Neural cell (in vitro differentiated cells): Measurements from ENCODE around the gene PKHD1. TPM values are rescaled to one million over a fixed set of nuclear protein-coding genes. Genes with fewer than 3 reads are reported as not detected.

ENCODE experiments used
- H2AFZ ChIP-seq: fragments of 200-600, 300-800 bp; sonication (generic), shearing (Covaris generic); 2 replicates; pipeline ENCODE4 v1.6.0; 2014; ENCODE audit warnings: low read depth, mild to moderate bottlenecking, antibody characterized with exemption, low read length, moderate library complexity
- H3F3A ChIP-seq: fragments of 200-600 bp; shearing (Covaris generic); 2 replicates; pipeline ENCODE4 v1.6.1; 2016; ENCODE audit warnings: mild to moderate bottlenecking, moderate library complexity, mixed read lengths, antibody characterized with exemption, low read length; ENCODE audit not compliant: insufficient read depth, poor library complexity, severe bottlenecking
- H3K27ac ChIP-seq: fragments of 200-600, 300-800 bp; sonication (generic), shearing (Covaris generic); 2 replicates; pipeline ENCODE4 v1.5.1; 2014; ENCODE audit warnings: mild to moderate bottlenecking, low read length, moderate library complexity
- H3K27me3 ChIP-seq: fragments of 300-800, 200-600 bp; sonication (generic), shearing (Covaris generic); 2 replicates; pipeline ENCODE4 v1.6.0; 2014; ENCODE audit warnings: mild to moderate bottlenecking, low read depth, low read length, moderate library complexity; ENCODE audit not compliant: insufficient read depth
- H3K36me3 ChIP-seq: fragments of 300-800, 200-600 bp; sonication (generic), shearing (Covaris generic); 2 replicates; pipeline ENCODE4 v1.5.1; 2014; ENCODE audit warnings: mild to moderate bottlenecking, antibody characterized with exemption, low read length, moderate library complexity; ENCODE audit not compliant: insufficient read depth
- H3K4me2 ChIP-seq: fragments of 300-800, 200-600 bp; sonication (generic), shearing (Covaris generic); 2 replicates; pipeline ENCODE4 v1.6.0; 2014; ENCODE audit warnings: mild to moderate bottlenecking, low read length
- H3K4me3 ChIP-seq: fragments of 300-800, 200-600 bp; sonication (generic), shearing (Covaris generic); 2 replicates; pipeline ENCODE4 v1.5.1; 2014; ENCODE audit warnings: mild to moderate bottlenecking, low read length, moderate library complexity
- H3K79me2 ChIP-seq: fragments of 200-600 bp; shearing (Covaris generic); replicated peaks from 2 replicates; pipeline ENCODE4 v1.6.0; 2014; ENCODE audit warnings: mild to moderate bottlenecking, low read length, moderate library complexity; ENCODE audit not compliant: insufficient read depth
- H3K9ac ChIP-seq: fragments of 300-800, 200-600 bp; sonication (generic), shearing (Covaris generic); 2 replicates; pipeline ENCODE4 v1.6.1; 2016; ENCODE audit warnings: mild to moderate bottlenecking, low read length, mixed read lengths
- H3K9me2 ChIP-seq: fragments of 200-600 bp; shearing (Covaris generic); 2 replicates; pipeline ENCODE4 v1.6.1; 2016; ENCODE audit warnings: mild to moderate bottlenecking, low read length, mixed read lengths; ENCODE audit not compliant: insufficient read depth
- H3K9me3 ChIP-seq: fragments of 200-600, 300-800 bp; sonication (generic), shearing (Covaris generic); 2 replicates; pipeline ENCODE4 v1.6.1; 2016; ENCODE audit warnings: mild to moderate bottlenecking, mixed run types, low read length, moderate library complexity, mixed read lengths
- H4K20me1 ChIP-seq: fragments of 200-600 bp; shearing (Covaris generic); 2 replicates; pipeline ENCODE4 v1.6.1; 2016; ENCODE audit warnings: mild to moderate bottlenecking, mixed run types; ENCODE audit not compliant: insufficient read depth
- CTCF ChIP-seq: fragments of 450-650 bp; IDR thresholded peaks from 2 replicates; pipeline ENCODE4 v1.5.1; 2014; ENCODE audit warnings: antibody characterized with exemption, mild to moderate bottlenecking, moderate library complexity; ENCODE audit not compliant: poor library complexity, severe bottlenecking
- EP300 ChIP-seq: fragments of 450-650 bp; conservative IDR thresholded peaks from 2 replicates; pipeline ENCODE4 v1.6.1; 2014; ENCODE audit warnings: antibody characterized with exemption, mild to moderate bottlenecking, moderate library complexity; ENCODE audit not compliant: poor library complexity, severe bottlenecking
- EZH2 ChIP-seq: fragments of 200-600, 300-800 bp; shearing (Covaris generic), sonication (generic); IDR thresholded peaks from 2 replicates; pipeline ENCODE4 v1.6.1; 2014; ENCODE audit warnings: antibody characterized with exemption, low read length, borderline replicate concordance, mild to moderate bottlenecking; ENCODE audit not compliant: insufficient read depth, poor library complexity, severe bottlenecking
- MXI1 ChIP-seq: fragments of 450-650 bp; conservative IDR thresholded peaks from 2 replicates; pipeline ENCODE4 v1.6.1; 2014; ENCODE audit warnings: antibody characterized with exemption, mild to moderate bottlenecking; ENCODE audit not compliant: poor library complexity, severe bottlenecking
- POLR2AphosphoS5 ChIP-seq: IDR thresholded peaks from 2 replicates; pipeline ENCODE4 v1.6.1; 2012
- RAD21 ChIP-seq: fragments of 450-650 bp; conservative IDR thresholded peaks from 2 replicates; pipeline ENCODE4 v1.6.1; 2014; ENCODE audit warnings: antibody characterized with exemption, mild to moderate bottlenecking, moderate library complexity
- REST ChIP-seq: IDR thresholded peaks from 2 replicates; pipeline ENCODE4 v1.6.1; 2012; ENCODE audit warnings: borderline replicate concordance
- SMC3 ChIP-seq: fragments of 450-650 bp; conservative IDR thresholded peaks from 2 replicates; pipeline ENCODE4 v1.6.1; 2014; ENCODE audit warnings: antibody characterized with exemption, mild to moderate bottlenecking, moderate library complexity; ENCODE audit not compliant: poor library complexity
- TAF1 ChIP-seq: IDR thresholded peaks from 2 replicates; pipeline ENCODE4 v1.6.1; 2012; ENCODE audit warnings: low read depth
- polyA plus RNA-seq: library from polyadenylated mRNA; depleted of rRNA; stranded (reverse); fragments of >200 nt; gene quantifications from 2 replicates; pipeline ENCODE4 v1.2.3, GENCODE V29; 2014

PKHD1 gene
- polyA plus RNA-seq, 1 donor from 2014 or later: not detected

GRCh38 chr6:51965222-51965801 lies 122.1 kb downstream of the PKHD1 start:
- H3K4me2 ChIP-seq: no peak overlapping the region
- H3K27ac ChIP-seq: no peak overlapping the region
- no peaks in the 10 kb centered on the region for H3K9me3 ChIP-seq
- H3K79me2 ChIP-seq: no peaks in the 10 kb centered on the region
- H4K20me1 ChIP-seq: no peaks in the 10 kb centered on the region
- H3K27me3 ChIP-seq: peaks cover 3% of the 10 kb centered on the region
- H3K9me2 ChIP-seq: no peaks in the 10 kb centered on the region
- H3F3A ChIP-seq: no peaks in the 10 kb centered on the region
- H2AFZ ChIP-seq: no peak overlapping the region
- TF ChIP-seq EZH2 (no peak), RAD21 (no peak), CTCF (no peak), SMC3 (no peak), MXI1 (no peak), POLR2AphosphoS5 (no peak), EP300 (no peak), REST (no peak), TAF1 (no peak)
- no peak overlapping the region for H3K4me3 ChIP-seq
- H3K9ac ChIP-seq: no peak overlapping the region
- no peaks in the 10 kb centered on the region for H3K36me3 ChIP-seq

DNA sequence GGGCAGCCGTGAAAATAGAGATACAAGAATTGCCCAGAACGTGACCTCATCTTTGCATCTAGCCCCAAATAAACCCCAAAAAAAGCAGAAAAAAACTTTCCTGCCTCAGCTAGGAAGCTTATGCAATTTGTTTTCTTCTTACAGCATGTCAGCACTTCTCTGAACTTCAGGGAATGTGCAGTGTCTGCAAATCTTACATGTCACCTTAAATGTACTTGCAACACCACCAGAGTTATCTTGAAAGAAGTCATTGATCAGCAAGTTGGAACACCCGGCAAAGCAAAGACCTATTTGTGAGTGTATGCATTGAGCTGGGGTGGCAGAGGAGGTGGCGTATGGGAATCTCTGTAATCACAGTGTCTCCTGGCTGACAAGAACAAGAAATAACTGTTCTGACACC lies 123.4 kb downstream of the PKHD1 start:
- Histone ChIP-seq H3K9me2 (no peaks in the 10 kb centered on the region), H3K9me3 (no peaks in the 10 kb centered on the region), H3K4me2 (no peak overlapping the region), H3K36me3 (no peaks in the 10 kb centered on the region), H3K4me3 (no peak overlapping the region), H2AFZ (no peak overlapping the region), H3K9ac (no peak overlapping the region), H3F3A (no peaks in the 10 kb centered on the region), H3K27me3 (peaks cover 3% of the 10 kb centered on the region), H3K79me2 (no peaks in the 10 kb centered on the region), H3K27ac (no peak overlapping the region), H4K20me1 (no peaks in the 10 kb centered on the region)
- TF ChIP-seq EP300: no peak
- no peak for TF ChIP-seq CTCF
- no peak for TF ChIP-seq EZH2
- TF ChIP-seq TAF1: no peak
- no peak for TF ChIP-seq RAD21
- TF ChIP-seq REST: no peak
- no peak for TF ChIP-seq SMC3
- TF ChIP-seq POLR2AphosphoS5: no peak
- TF ChIP-seq MXI1: no peak
